Midbrain (tissue), 1 donor: ENCODE results near the gene UNG.

Experiments
- DNase-seq: peaks from one replicate; lab custom pipeline; 2025; lab: John Stamatoyannopoulos, UW

Gene UNG

DNA sequence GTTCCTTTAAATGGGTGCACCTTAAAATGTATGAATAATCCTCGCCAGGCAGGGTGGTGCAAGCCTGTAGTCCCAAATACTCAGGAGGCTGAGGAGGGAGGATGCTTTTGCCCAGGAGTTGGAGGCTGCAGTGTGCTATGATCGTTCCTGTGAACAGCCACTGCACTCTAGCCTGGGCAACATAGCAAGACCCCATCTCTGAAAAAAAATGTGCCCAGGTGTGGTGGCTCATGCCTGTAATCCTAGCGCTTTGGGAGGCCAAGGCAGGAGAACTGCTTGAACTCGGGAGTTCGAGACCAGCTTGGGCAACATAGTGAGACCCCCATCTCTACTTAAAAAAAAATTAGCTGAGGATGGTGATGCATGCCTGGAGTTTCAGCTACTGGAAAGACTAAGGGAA is 58.6 kb downstream of the UNG start:
- no peak for DNase-seq

DNA sequence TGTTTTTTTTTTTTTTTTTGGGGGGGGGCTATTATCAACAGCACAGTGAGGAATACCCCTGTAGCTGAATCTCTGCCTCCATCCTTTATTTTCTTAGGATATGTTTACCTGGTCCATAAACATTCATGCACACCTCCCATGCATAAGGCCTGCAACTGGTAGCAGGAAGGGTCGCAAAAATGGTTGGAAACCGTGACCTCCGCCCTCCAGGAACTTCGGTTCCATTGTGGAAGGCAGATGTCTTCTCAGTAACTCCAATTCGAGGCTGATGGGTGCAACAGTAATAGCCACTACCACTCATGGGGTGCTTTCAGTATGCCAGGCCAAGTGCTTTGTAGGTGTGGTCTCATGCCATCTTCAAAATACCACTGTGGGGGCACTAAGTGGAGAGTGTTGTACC is 59.2 kb downstream of the UNG start:
- DNase-seq, result no peak

DNA sequence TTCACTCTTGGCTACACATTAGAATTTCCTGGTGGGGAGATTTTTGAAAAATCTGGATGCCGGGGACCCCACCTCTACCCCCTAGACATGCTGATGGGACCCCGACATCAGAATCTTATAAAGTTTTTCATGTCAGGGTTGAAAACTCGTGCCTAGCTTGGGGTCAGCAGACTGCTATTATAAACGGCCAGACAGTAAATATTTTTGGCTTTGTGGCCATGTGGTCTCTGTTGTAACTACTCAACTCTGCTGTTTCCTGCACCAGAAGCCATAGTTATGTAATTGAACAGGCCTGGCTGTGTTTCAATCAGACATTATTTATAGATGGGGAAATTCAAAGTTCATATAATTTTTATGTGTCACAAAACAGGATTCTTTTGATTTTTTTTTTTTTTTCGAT is 60.6 kb downstream of the UNG start:
- DNase-seq, result no peak

DNA sequence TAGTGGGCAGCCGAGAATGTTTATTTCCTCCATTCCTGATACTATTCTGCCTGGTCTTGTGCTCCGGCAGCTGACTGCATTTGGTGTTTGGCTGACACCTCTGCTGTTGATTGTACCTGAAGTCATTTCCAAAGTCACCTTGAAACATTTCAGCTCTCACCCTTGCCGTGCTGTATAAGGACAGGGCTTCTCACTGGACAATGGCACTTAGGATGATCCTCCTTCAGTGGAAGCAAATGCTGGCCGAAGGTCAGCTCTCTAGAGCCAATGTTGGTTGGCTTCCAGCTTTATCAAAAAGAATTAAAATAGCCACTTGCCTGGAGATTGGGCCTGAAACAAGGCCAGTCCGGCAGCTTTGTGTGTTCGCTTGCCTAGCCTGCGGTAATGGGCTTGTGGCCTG is 63.0 kb downstream of the UNG start:
- no peak for DNase-seq
